ENCODE measurements around the gene CRB1.

DNA sequence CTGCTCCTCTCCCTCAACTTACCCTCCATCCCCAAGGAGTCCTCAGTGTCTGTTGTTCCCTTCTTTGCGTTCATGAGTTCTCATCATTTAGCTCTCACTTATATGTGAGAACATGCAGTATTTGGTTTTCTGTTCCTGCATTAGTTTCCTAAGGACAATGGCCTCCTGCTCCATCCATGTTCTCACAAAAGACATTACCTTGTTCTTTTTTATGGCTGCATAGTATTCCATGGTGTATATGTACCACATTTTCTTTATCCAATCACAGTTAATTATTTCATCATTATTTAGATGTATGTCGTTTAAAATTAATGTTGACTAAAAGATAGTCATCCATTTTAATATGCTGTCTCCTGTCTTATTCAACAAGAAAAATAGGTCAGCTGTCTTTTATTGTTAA, 134.1 kb downstream of the CRB1 start:
- TF ChIP-seq, protein P1, sequence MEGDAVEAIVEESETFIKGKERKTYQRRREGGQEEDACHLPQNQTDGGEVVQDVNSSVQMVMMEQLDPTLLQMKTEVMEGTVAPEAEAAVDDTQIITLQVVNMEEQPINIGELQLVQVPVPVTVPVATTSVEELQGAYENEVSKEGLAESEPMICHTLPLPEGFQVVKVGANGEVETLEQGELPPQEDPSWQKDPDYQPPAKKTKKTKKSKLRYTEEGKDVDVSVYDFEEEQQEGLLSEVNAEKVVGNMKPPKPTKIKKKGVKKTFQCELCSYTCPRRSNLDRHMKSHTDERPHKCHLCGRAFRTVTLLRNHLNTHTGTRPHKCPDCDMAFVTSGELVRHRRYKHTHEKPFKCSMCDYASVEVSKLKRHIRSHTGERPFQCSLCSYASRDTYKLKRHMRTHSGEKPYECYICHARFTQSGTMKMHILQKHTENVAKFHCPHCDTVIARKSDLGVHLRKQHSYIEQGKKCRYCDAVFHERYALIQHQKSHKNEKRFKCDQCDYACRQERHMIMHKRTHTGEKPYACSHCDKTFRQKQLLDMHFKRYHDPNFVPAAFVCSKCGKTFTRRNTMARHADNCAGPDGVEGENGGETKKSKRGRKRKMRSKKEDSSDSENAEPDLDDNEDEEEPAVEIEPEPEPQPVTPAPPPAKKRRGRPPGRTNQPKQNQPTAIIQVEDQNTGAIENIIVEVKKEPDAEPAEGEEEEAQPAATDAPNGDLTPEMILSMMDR (optimal IDR thresholded peaks at IDR 0.05 in 1 of 3, IDR thresholded peaks at IDR 0.05 in 1 of 3, conservative IDR thresholded peaks at IDR 0.05 in 1 of 3; ENCODE audit: extremely low read depth in 1 of 3, insufficient read depth in 2 of 3, low read length in 3 of 3): no peak
- no peak for TF ChIP-seq EZH2 (IDR thresholded peaks at IDR 0.05; ENCODE audit: low read length)

All from keratinocyte (primary cell).